Mucosa of stomach (tissue), 1 donor: ENCODE data around the gene GRIP2.

Experiments used
- H3K27me3 ChIP-seq: one replicate; pipeline ENCODE4 v1.7.0; 2013; ENCODE audit warnings: mild to moderate bottlenecking, low read length; ENCODE audit not compliant: control insufficient read depth, insufficient read depth
- H3K36me3 ChIP-seq: one replicate; pipeline ENCODE4 v1.7.0; 2013; ENCODE audit warnings: low read length; ENCODE audit not compliant: control insufficient read depth, insufficient read depth
- H3K4me1 ChIP-seq: one replicate; pipeline ENCODE4 v1.7.0; 2013; ENCODE audit warnings: mild to moderate bottlenecking, low read length; ENCODE audit not compliant: control insufficient read depth, insufficient read depth
- H3K4me3 ChIP-seq: one replicate; pipeline ENCODE4 v1.7.0; 2013; ENCODE audit warnings: low read length
- H3K9ac ChIP-seq: one replicate; pipeline ENCODE4 v1.7.0; 2013; ENCODE audit warnings: mild to moderate bottlenecking, low read length, moderate library complexity
- H3K9me3 ChIP-seq: one replicate; pipeline ENCODE4 v1.7.0; 2013; ENCODE audit warnings: mild to moderate bottlenecking, low read length, moderate library complexity; ENCODE audit not compliant: control insufficient read depth
- donor health status: Pancreatic carcinoma.

The GRIP2 gene

GRCh38 chr3:14490255-14490654, 49.9 kb downstream of the GRIP2 start:
- Histone ChIP-seq H3K4me3 (no peak overlapping the region), H3K27me3 (no peaks in the 10 kb centered on the region), H3K4me1 (no peaks in the 10 kb centered on the region), H3K9me3 (no peaks in the 10 kb centered on the region), H3K36me3 (peaks cover 6% of the 10 kb centered on the region), H3K9ac (no peak overlapping the region)

- Histone ChIP-seq H3K27me3 (no peaks in the 10 kb centered on the region), H3K36me3 (peaks cover 6% of the 10 kb centered on the region), H3K4me3 (no peak overlapping the region), H3K9me3 (no peaks in the 10 kb centered on the region), H3K4me1 (no peaks in the 10 kb centered on the region), H3K9ac (no peak overlapping the region)
These were observed 50.5 kb downstream of the GRIP2 start for GRCh38 chr3:14489641-14490040.

- Histone ChIP-seq H3K36me3 (peaks cover 6% of the 10 kb centered on the region), H3K9me3 (no peaks in the 10 kb centered on the region), H3K27me3 (no peaks in the 10 kb centered on the region), H3K9ac (no peak overlapping the region), H3K4me3 (no peak overlapping the region), H3K4me1 (no peaks in the 10 kb centered on the region)
These were observed 51.7 kb downstream of the GRIP2 start for GRCh38 chr3:14488286-14489041.

GRCh38 chr3:14487821-14488220, 52.3 kb downstream of the GRIP2 start:
- H3K4me3 ChIP-seq: no peak overlapping the region
- no peaks in the 10 kb centered on the region for H3K9me3 ChIP-seq
- no peak overlapping the region for H3K9ac ChIP-seq

GRCh38 chr3:14487086-14487485, 53.1 kb downstream of the GRIP2 start:
- Histone ChIP-seq H3K9me3 (no peaks in the 10 kb centered on the region), H3K27me3 (no peaks in the 10 kb centered on the region), H3K4me1 (no peaks in the 10 kb centered on the region), H3K9ac (no peak overlapping the region), H3K36me3 (peaks cover 6% of the 10 kb centered on the region), H3K4me3 (no peak overlapping the region)

More at GRCh38 chr3:14487821-14488220, 52.3 kb downstream of the GRIP2 start:
- Histone ChIP-seq H3K36me3 (peaks cover 6% of the 10 kb centered on the region), H3K4me1 (no peaks in the 10 kb centered on the region), H3K27me3 (no peaks in the 10 kb centered on the region)

GRCh38 chr3:14486460-14486859, 53.7 kb downstream of the GRIP2 start:
- no peaks in the 10 kb centered on the region for H3K27me3 ChIP-seq
- no peaks in the 10 kb centered on the region for H3K9me3 ChIP-seq
- H3K4me1 ChIP-seq: no peaks in the 10 kb centered on the region
- no peak overlapping the region for H3K4me3 ChIP-seq
- no peak overlapping the region for H3K9ac ChIP-seq
- H3K36me3 ChIP-seq: peaks cover 12% of the 10 kb centered on the region

- H3K36me3 ChIP-seq: peaks cover 12% of the 10 kb centered on the region
- no peaks in the 10 kb centered on the region for H3K4me1 ChIP-seq
- no peaks in the 10 kb centered on the region for H3K27me3 ChIP-seq
- H3K9ac ChIP-seq: no peak overlapping the region
- no peak overlapping the region for H3K4me3 ChIP-seq
- no peaks in the 10 kb centered on the region for H3K9me3 ChIP-seq
These were observed 54.2 kb downstream of the GRIP2 start for GRCh38 chr3:14485981-14486380.

- Histone ChIP-seq H3K9me3 (no peaks in the 10 kb centered on the region), H3K4me1 (peaks cover 2% of the 10 kb centered on the region), H3K36me3 (peaks cover 18% of the 10 kb centered on the region), H3K4me3 (no peak overlapping the region), H3K27me3 (no peaks in the 10 kb centered on the region), H3K9ac (no peak overlapping the region)
These were observed 55.4 kb downstream of the GRIP2 start for GRCh38 chr3:14484741-14485140.

GRCh38 chr3:14483286-14483685, 56.9 kb downstream of the GRIP2 start:
- H3K4me3 ChIP-seq: no peak overlapping the region
- peaks cover 13% of the 10 kb centered on the region for H3K36me3 ChIP-seq
- no peak overlapping the region for H3K9ac ChIP-seq
- H3K4me1 ChIP-seq: peaks cover 4% of the 10 kb centered on the region
- H3K9me3 ChIP-seq: no peaks in the 10 kb centered on the region
- no peaks in the 10 kb centered on the region for H3K27me3 ChIP-seq

GRCh38 chr3:14482271-14482721, 57.8 kb downstream of the GRIP2 start:
- Histone ChIP-seq H3K4me1 (peaks cover 4% of the 10 kb centered on the region), H3K9me3 (no peaks in the 10 kb centered on the region), H3K4me3 (no peak overlapping the region), H3K9ac (no peak overlapping the region), H3K36me3 (peaks cover 13% of the 10 kb centered on the region), H3K27me3 (no peaks in the 10 kb centered on the region)

GRCh38 chr3:14481646-14482036, 58.5 kb downstream of the GRIP2 start:
- H3K27me3 ChIP-seq: no peaks in the 10 kb centered on the region
- H3K9me3 ChIP-seq: no peaks in the 10 kb centered on the region
- H3K9ac ChIP-seq: no peak overlapping the region

GRCh38 chr3:14481018-14481645, 59.0 kb downstream of the GRIP2 start:
- Histone ChIP-seq H3K36me3 (peaks cover 13% of the 10 kb centered on the region), H3K27me3 (no peaks in the 10 kb centered on the region)

More at GRCh38 chr3:14481646-14482036, 58.5 kb downstream of the GRIP2 start:
- Histone ChIP-seq H3K4me1 (peaks cover 4% of the 10 kb centered on the region), H3K4me3 (no peak overlapping the region), H3K36me3 (peaks cover 13% of the 10 kb centered on the region)

More at GRCh38 chr3:14481018-14481645, 59.0 kb downstream of the GRIP2 start:
- H3K9me3 ChIP-seq: no peaks in the 10 kb centered on the region
- H3K9ac ChIP-seq: no peak overlapping the region
- peaks cover 4% of the 10 kb centered on the region for H3K4me1 ChIP-seq
- no peak overlapping the region for H3K4me3 ChIP-seq
